ENCODE measurements around the gene CLIC1.

The CLIC1 gene

GRCh38 chr6:31737991-31738979, 2.0 kb upstream of the CLIC1 start:
- peak; percentile 54 for DNase-seq (ENCODE audit: low spot score)

GRCh38 chr6:31737315-31737990, 1.1 kb upstream of the CLIC1 start:
- DNase-seq (ENCODE audit: low spot score): no peak

GRCh38 chr6:31736768-31737314, 511 bp upstream of the CLIC1 start:
- DNase-seq (ENCODE audit: low spot score): no peak

- DNase-seq (ENCODE audit: low spot score): peak; percentile 43
Observed at GRCh38 chr6:31734821-31735406, 1.4 kb downstream of the CLIC1 start.

- DNase-seq (ENCODE audit: low spot score): no peak
Observed at GRCh38 chr6:31734247-31734820, 2.0 kb downstream of the CLIC1 start.

- no peak for DNase-seq (ENCODE audit: low spot score)
Observed at GRCh38 chr6:31733734-31734133, 2.6 kb downstream of the CLIC1 start.

GRCh38 chr6:31732029-31732428, 4.3 kb downstream of the CLIC1 start:
- DNase-seq (ENCODE audit: low spot score): no peak

GRCh38 chr6:31730631-31731086, 5.7 kb downstream of the CLIC1 start:
- no peak for DNase-seq (ENCODE audit: low spot score)

- DNase-seq (ENCODE audit: low spot score): peak; percentile 69
Observed at GRCh38 chr6:31729979-31730630, 6.2 kb downstream of the CLIC1 start.

- DNase-seq (ENCODE audit: low spot score): peak; percentile 82
Observed at GRCh38 chr6:31729515-31729978, 6.8 kb downstream of the CLIC1 start.

- DNase-seq (ENCODE audit: low spot score): no peak
Observed at GRCh38 chr6:31728767-31729514, 7.4 kb downstream of the CLIC1 start, which contains the start of gene DDAH2. TSS of gene DDAH2 (minus strand) at chr6:31729299. CDS start at chr6:31729161, 138 bp downstream.

GRCh38 chr6:31727717-31728671, 8.3 kb downstream of the CLIC1 start:
- DNase-seq (ENCODE audit: low spot score): no peak

- no peak for DNase-seq (ENCODE audit: low spot score)
Observed at GRCh38 chr6:31727034-31727716, 9.2 kb downstream of the CLIC1 start.

GRCh38 chr6:31725502-31726350, 10.6 kb downstream of the CLIC1 start:
- DNase-seq (ENCODE audit: low spot score): no peak

GRCh38 chr6:31723980-31724691, 12.2 kb downstream of the CLIC1 start:
- no peak for DNase-seq (ENCODE audit: low spot score)

GRCh38 chr6:31723245-31723979, 12.9 kb downstream of the CLIC1 start, which contains the start of gene MPIG6B:
TSS of gene MPIG6B (plus strand) at chr6:31723373. CDS start at chr6:31723384, 11 bp downstream.
- no peak for DNase-seq (ENCODE audit: low spot score)

Measured in hematopoietic multipotent progenitor cell treated with erythropoietin and hydrocortisone succinate and interleukin-3 and kit ligand, for 15 days (in vitro differentiated cells).